GM12892 (cell line): ENCODE measurements around the gene PLA2G2F.

Experiments used
- POLR2A ChIP-seq: IDR thresholded peaks from 2 replicates; pipeline ENCODE4 v1.6.1; 2011; ENCODE audit warnings: low read depth, low read length, control low read depth
- POLR2AphosphoS5 ChIP-seq: IDR thresholded peaks from 2 replicates; pipeline ENCODE4 v1.6.1; 2011; ENCODE audit warnings: low read depth, low read length, control low read depth

GRCh38 chr1:20198918-20199317 is 59.8 kb downstream of the PLA2G2F start:
- no peak for TF ChIP-seq POLR2A
- no peak for TF ChIP-seq POLR2AphosphoS5
